CD4-positive, CD25-positive, alpha-beta regulatory T cell (primary cell): Measurements from ENCODE around the gene OSBP2. TPM values are rescaled to one million over a fixed set of nuclear protein-coding genes. Genes with fewer than 3 reads are reported as not detected.

ENCODE experiments used
- ATAC-seq, 2 donors: fragments of 150-1000 bp; cut with Tn5 transposase; one replicate each; pipeline ENCODE4 v1.10.0; 2021; ENCODE audit warnings: low read depth in 2 of 2, moderate number of reproducible peaks in 2 of 2, moderate library complexity in 1 of 2
- DNase-seq, 3 donors: peaks; one replicate each; pipeline versions ENCODE4 v3.0.0 to v3.0.0-alpha.2; 2012 to 2022; ENCODE audit warnings: mixed read lengths in 1 of 3
- H3K27ac ChIP-seq: one replicate; pipeline ENCODE4 v1.7.0; 2013; ENCODE audit warnings: mild to moderate bottlenecking, low read length; ENCODE audit not compliant: insufficient read depth, poor library complexity, severe bottlenecking
- H3K27me3 ChIP-seq: one replicate; pipeline ENCODE4 v1.7.0; 2013; ENCODE audit warnings: low read length; ENCODE audit not compliant: control insufficient read depth, insufficient read depth
- H3K36me3 ChIP-seq: one replicate; pipeline ENCODE4 v1.7.0; 2013; ENCODE audit warnings: mild to moderate bottlenecking, low read length, moderate library complexity; ENCODE audit not compliant: control insufficient read depth, insufficient read depth
- H3K4me1 ChIP-seq: 2 replicates; pipeline ENCODE4 v1.7.0; 2013; ENCODE audit warnings: mild to moderate bottlenecking, low read length; ENCODE audit not compliant: insufficient read depth, control insufficient read depth, poor library complexity, severe bottlenecking
- H3K4me3 ChIP-seq: one replicate; pipeline ENCODE4 v1.7.0; 2013; ENCODE audit warnings: low read depth, mild to moderate bottlenecking, low read length, moderate library complexity
- H3K9me3 ChIP-seq, 2 experiments: 1 replicate in 1 of 2; 2 replicates in 1 of 2; pipeline ENCODE4 v1.7.0; 2013; ENCODE audit warnings: low read length in 2 of 2, mild to moderate bottlenecking in 1 of 2, moderate library complexity in 1 of 2; ENCODE audit not compliant: control insufficient read depth in 2 of 2
- H3K27ac Mint-ChIP-seq, 3 donors: one replicate each; pipeline ENCODE4 v1.8.0; 2020 to 2022; ENCODE audit warnings: mild to moderate bottlenecking in 3 of 3, mixed read lengths in 3 of 3, moderate library complexity in 2 of 3
- H3K27me3 Mint-ChIP-seq: one replicate; pipeline ENCODE4 v1.8.0; 2022; ENCODE audit warnings: mild to moderate bottlenecking, mixed read lengths
- H3K36me3 Mint-ChIP-seq: one replicate; pipeline ENCODE4 v1.8.0; 2020; ENCODE audit warnings: mixed read lengths
- H3K4me1 Mint-ChIP-seq, 4 donors: one replicate each; pipeline ENCODE4 v1.8.0; 2020 to 2022; ENCODE audit warnings: mixed read lengths in 4 of 4, mild to moderate bottlenecking in 1 of 4
- H3K4me3 Mint-ChIP-seq, 4 donors: one replicate each; pipeline ENCODE4 v1.8.0; 2020 to 2022; ENCODE audit warnings: mild to moderate bottlenecking in 4 of 4, mixed read lengths in 4 of 4, moderate library complexity in 3 of 4
- H3K9me3 Mint-ChIP-seq, 7 donors: one replicate each; pipeline ENCODE4 v1.8.0; 2020 to 2022; ENCODE audit warnings: mixed read lengths in 7 of 7, mild to moderate bottlenecking in 3 of 7, moderate library complexity in 2 of 7
- polyA plus RNA-seq, 4 donors: library from polyadenylated mRNA; unstranded; fragments of 300-500 nt; fragmentation: Illumina TruSeq; gene quantifications; one replicate each; pipeline ENCODE4 v1.2.3, GENCODE V29; 2021
- total RNA-seq: library from RNA; stranded (reverse); gene quantifications from one replicate; pipeline ENCODE4 v1.2.3, GENCODE V29; 2022

Gene OSBP2
- total and polyA plus RNA-seq, 5 donors from 2014 or later = 0.86 to 9.9 (median 1.7) TPM

- no peaks in the 10 kb centered on the region for H3K9me3 Mint-ChIP-seq
- Histone ChIP-seq H3K4me1 (no peaks in the 10 kb centered on the region), H3K4me3 (no peak overlapping the region), H3K9me3 (no peaks in the 10 kb centered on the region), H3K36me3 (no peaks in the 10 kb centered on the region), H3K27ac (no peak overlapping the region), H3K27me3 (no peaks in the 10 kb centered on the region)
- H3K27me3 Mint-ChIP-seq = no peaks in the 10 kb centered on the region
- H3K36me3 Mint-ChIP-seq = no peaks in the 10 kb centered on the region
- H3K4me3 Mint-ChIP-seq = no peak overlapping the region
- H3K4me1 Mint-ChIP-seq = no peaks in the 10 kb centered on the region
- ATAC-seq (no peak), DNase-seq (no peak)
- no peak overlapping the region for H3K27ac Mint-ChIP-seq
Measured at GRCh38 chr22:30867746-30868662, 173.3 kb downstream of the OSBP2 start.

GRCh38 chr22:30868663-30869385 lies 174.2 kb downstream of the OSBP2 start:
- Mint-ChIP-seq H3K4me3 (no peak overlapping the region), H3K27me3 (no peaks in the 10 kb centered on the region), H3K9me3 (no peaks in the 10 kb centered on the region), H3K36me3 (no peaks in the 10 kb centered on the region), H3K4me1 (no peaks in the 10 kb centered on the region), H3K27ac (peak overlapping the region in 1 of 3 donors; percentile 71)
- Histone ChIP-seq H3K36me3 (no peaks in the 10 kb centered on the region), H3K27me3 (no peaks in the 10 kb centered on the region), H3K9me3 (no peaks in the 10 kb centered on the region), H3K4me1 (no peaks in the 10 kb centered on the region), H3K4me3 (no peak overlapping the region), H3K27ac (no peak overlapping the region)
- DNase-seq = no peak
- no peak for ATAC-seq

- no peak for DNase-seq
- Mint-ChIP-seq H3K27me3 (no peaks in the 10 kb centered on the region), H3K4me1 (no peaks in the 10 kb centered on the region), H3K36me3 (no peaks in the 10 kb centered on the region), H3K27ac (no peak overlapping the region), H3K4me3 (no peak overlapping the region), H3K9me3 (no peaks in the 10 kb centered on the region)
- Histone ChIP-seq H3K27me3 (no peaks in the 10 kb centered on the region), H3K4me3 (no peak overlapping the region), H3K9me3 (no peaks in the 10 kb centered on the region), H3K4me1 (no peaks in the 10 kb centered on the region), H3K27ac (no peak overlapping the region), H3K36me3 (no peaks in the 10 kb centered on the region)
- ATAC-seq = no peak
Measured at GRCh38 chr22:30869667-30870395, 175.2 kb downstream of the OSBP2 start.

GRCh38 chr22:30870451-30871345 lies 176.0 kb downstream of the OSBP2 start:
- H3K27ac ChIP-seq = no peak overlapping the region
- Mint-ChIP-seq H3K27ac (no peak overlapping the region), H3K4me1 (no peaks in the 10 kb centered on the region), H3K36me3 (no peaks in the 10 kb centered on the region), H3K9me3 (no peaks in the 10 kb centered on the region), H3K4me3 (no peak overlapping the region), H3K27me3 (no peaks in the 10 kb centered on the region)
- no peak for DNase-seq
- no peak for ATAC-seq
- H3K4me3 ChIP-seq = no peak overlapping the region
- no peaks in the 10 kb centered on the region for H3K9me3 ChIP-seq
- no peaks in the 10 kb centered on the region for H3K27me3 ChIP-seq
- no peaks in the 10 kb centered on the region for H3K36me3 ChIP-seq
- H3K4me1 ChIP-seq = no peaks in the 10 kb centered on the region

- no peaks in the 10 kb centered on the region for H3K4me1 Mint-ChIP-seq
- no peaks in the 10 kb centered on the region for H3K27me3 Mint-ChIP-seq
- H3K27me3 ChIP-seq = no peaks in the 10 kb centered on the region
- H3K4me3 ChIP-seq = no peak overlapping the region
- no peaks in the 10 kb centered on the region for H3K9me3 Mint-ChIP-seq
- H3K36me3 Mint-ChIP-seq = no peaks in the 10 kb centered on the region
- H3K27ac ChIP-seq = no peak overlapping the region
- no peaks in the 10 kb centered on the region for H3K36me3 ChIP-seq
- no peaks in the 10 kb centered on the region for H3K4me1 ChIP-seq
- DNase-seq = no peak
- no peaks in the 10 kb centered on the region for H3K9me3 ChIP-seq
- ATAC-seq = no peak
- no peak overlapping the region for H3K27ac Mint-ChIP-seq
- no peak overlapping the region for H3K4me3 Mint-ChIP-seq
Measured at GRCh38 chr22:30871391-30872284, 177.0 kb downstream of the OSBP2 start.

- no peaks in the 10 kb centered on the region for H3K9me3 Mint-ChIP-seq
- Histone ChIP-seq H3K36me3 (no peaks in the 10 kb centered on the region), H3K4me3 (no peak overlapping the region), H3K27me3 (no peaks in the 10 kb centered on the region), H3K9me3 (no peaks in the 10 kb centered on the region), H3K27ac (no peak overlapping the region), H3K4me1 (no peaks in the 10 kb centered on the region)
- DNase-seq (no peak), ATAC-seq (no peak)
- no peaks in the 10 kb centered on the region for H3K36me3 Mint-ChIP-seq
- no peaks in the 10 kb centered on the region for H3K4me1 Mint-ChIP-seq
- no peaks in the 10 kb centered on the region for H3K27me3 Mint-ChIP-seq
- H3K27ac Mint-ChIP-seq = no peak overlapping the region
- no peak overlapping the region for H3K4me3 Mint-ChIP-seq
Measured at GRCh38 chr22:30872285-30873041, 177.8 kb downstream of the OSBP2 start.
